ENCODE data around the gene TNFSF8. TPM values are rescaled to one million over a fixed set of nuclear protein-coding genes. Genes with fewer than 3 reads are reported as not detected.

TNFSF8 gene
- polyA plus RNA-seq (ENCODE audit: insufficient read length), result 0.27 TPM
- long read RNA-seq, donor 1, result 0 reads
- long read RNA-seq, donor 2, result 0 reads
- long read RNA-seq, donor 3, result 0 reads
- long read RNA-seq, donor 4, result 0 reads
- long read RNA-seq, donor 5, partial matches to known transcripts, result 0 of 1 reads
- long read RNA-seq, donor 5, other reads (novel, unspliced or antisense), result 0 of 1 reads
- long read RNA-seq, donor 6, partial matches to known transcripts, result 0 of 1 reads
- long read RNA-seq, donor 6, other reads (novel, unspliced or antisense), result 0 of 1 reads
- long read RNA-seq, donor 7, result 0 reads
- long read RNA-seq, donor 8, partial matches to known transcripts, result 0 of 1 reads
- long read RNA-seq, donor 8, other reads (novel, unspliced or antisense), result 0 of 1 reads

- DNase-seq, result no peak
Measured at GRCh38 chr9:114930056-114930812, at the start of gene TNFSF8. TNFSF8 (minus strand) TSS chr9:114930591; CDS start chr9:114930303, 288 bp downstream.

GRCh38 chr9:114973216-114973615 is 42.8 kb upstream of the TNFSF8 start:
- DNase-seq, result no peak

- DNase-seq, result no peak
Measured at GRCh38 chr9:114972510-114973136, 42.2 kb upstream of the TNFSF8 start.

GRCh38 chr9:114969269-114969668 is 38.9 kb upstream of the TNFSF8 start:
- no peak for DNase-seq

- no peak for DNase-seq
Measured at GRCh38 chr9:114968671-114969070, 38.3 kb upstream of the TNFSF8 start.

- no peak for DNase-seq
Measured at GRCh38 chr9:114965564-114965963, 35.2 kb upstream of the TNFSF8 start.

GRCh38 chr9:114962809-114963208 is 32.4 kb upstream of the TNFSF8 start:
- DNase-seq, result no peak

GRCh38 chr9:114960276-114960675 is 29.9 kb upstream of the TNFSF8 start:
- no peak for DNase-seq

GRCh38 chr9:114958844-114959235 is 28.4 kb upstream of the TNFSF8 start:
- DNase-seq, result no peak

GRCh38 chr9:114958021-114958843 is 27.8 kb upstream of the TNFSF8 start:
- no peak for DNase-seq

GRCh38 chr9:114957558-114957957 is 27.2 kb upstream of the TNFSF8 start:
- no peak for DNase-seq

GRCh38 chr9:114954956-114955582 is 24.7 kb upstream of the TNFSF8 start:
- no peak for DNase-seq

- DNase-seq, result no peak
Measured at GRCh38 chr9:114953959-114954358, 23.6 kb upstream of the TNFSF8 start.

GRCh38 chr9:114953046-114953445 is 22.7 kb upstream of the TNFSF8 start:
- DNase-seq, result no peak

GRCh38 chr9:114950761-114951160 is 20.4 kb upstream of the TNFSF8 start:
- DNase-seq, result no peak

GRCh38 chr9:114947058-114947457 is 16.7 kb upstream of the TNFSF8 start:
- no peak for DNase-seq

- DNase-seq, result no peak
Measured at GRCh38 chr9:114945616-114946412, 15.4 kb upstream of the TNFSF8 start.

- DNase-seq, result no peak
Measured at GRCh38 chr9:114941376-114941775, 11.0 kb upstream of the TNFSF8 start.

- no peak for DNase-seq
Measured at GRCh38 chr9:114938687-114939575, 8.5 kb upstream of the TNFSF8 start.

- no peak for DNase-seq
Measured at GRCh38 chr9:114937516-114937915, 7.1 kb upstream of the TNFSF8 start.

Measured in left kidney (tissue), 8 donors.